Neutrophil (primary cell): Measurements from ENCODE around the gene RASSF9.

Source experiments
- H3K27ac ChIP-seq: fragments of 200-600 bp; sonication (generic); 2 replicates; pipeline ENCODE4 v1.5.1; 2016; ENCODE audit warnings: mild to moderate bottlenecking, moderate library complexity
- H3K27me3 ChIP-seq: fragments of 200-600 bp; sonication (generic); 2 replicates; pipeline ENCODE4 v1.6.0; 2016; ENCODE audit warnings: mild to moderate bottlenecking
- H3K36me3 ChIP-seq: fragments of 200-600 bp; sonication (generic); 2 replicates; pipeline ENCODE4 v1.5.1; 2017
- H3K4me1 ChIP-seq, 2 experiments: fragments of 200-600 bp in 1 of 2; sonication (generic) in 1 of 2; 1 replicate in 1 of 2; 2 replicates in 1 of 2; pipeline versions ENCODE4 v1.5.1 to v1.6.1; 2013 to 2016; ENCODE audit warnings: low read depth in 1 of 2, low read length in 1 of 2, mild to moderate bottlenecking in 1 of 2, moderate library complexity in 1 of 2; ENCODE audit not compliant: control insufficient read depth in 1 of 2, insufficient read depth in 1 of 2
- H3K4me3 ChIP-seq, 2 experiments: fragments of 200-600 bp in 1 of 2; sonication (generic) in 1 of 2; 1 replicate in 1 of 2; 2 replicates in 1 of 2; pipeline ENCODE4 v1.5.1; 2013 to 2016; ENCODE audit warnings: low read depth in 1 of 2, low read length in 1 of 2, mild to moderate bottlenecking in 1 of 2, moderate library complexity in 1 of 2
- H3K9me3 ChIP-seq: fragments of 200-600 bp; sonication (generic); 2 replicates; pipeline ENCODE4 v1.5.1; 2016
- CTCF ChIP-seq: fragments of 200-600 bp; sonication (generic); IDR thresholded peaks from 2 replicates; pipeline ENCODE4 v1.5.1; 2016; ENCODE audit warnings: antibody characterized with exemption

The RASSF9 gene

GRCh38 chr12:85821206-85821605, 15.0 kb downstream of the RASSF9 start:
- H3K27ac ChIP-seq, result no peak overlapping the region
- no peaks in the 10 kb centered on the region for H3K36me3 ChIP-seq
- no peak for TF ChIP-seq CTCF

GRCh38 chr12:85820101-85820500, 16.1 kb downstream of the RASSF9 start:
- H3K9me3 ChIP-seq, result no peaks in the 10 kb centered on the region
- no peak overlapping the region for H3K4me3 ChIP-seq
- H3K4me1 ChIP-seq, result no peaks in the 10 kb centered on the region
- H3K27me3 ChIP-seq, result no peaks in the 10 kb centered on the region
- H3K36me3 ChIP-seq, result no peaks in the 10 kb centered on the region
- H3K27ac ChIP-seq, result no peak overlapping the region
- no peak for TF ChIP-seq CTCF

More at GRCh38 chr12:85821206-85821605, 15.0 kb downstream of the RASSF9 start:
- no peaks in the 10 kb centered on the region for H3K4me1 ChIP-seq
- H3K9me3 ChIP-seq, result no peaks in the 10 kb centered on the region
- no peak overlapping the region for H3K4me3 ChIP-seq
- H3K27me3 ChIP-seq, result no peaks in the 10 kb centered on the region

GRCh38 chr12:85814741-85815140, 21.5 kb downstream of the RASSF9 start:
- Histone ChIP-seq H3K27ac (no peak overlapping the region), H3K9me3 (no peaks in the 10 kb centered on the region), H3K4me3 (no peak overlapping the region), H3K36me3 (no peaks in the 10 kb centered on the region), H3K27me3 (no peaks in the 10 kb centered on the region), H3K4me1 (no peaks in the 10 kb centered on the region)
- TF ChIP-seq CTCF, result no peak

GRCh38 chr12:85814071-85814470, 22.1 kb downstream of the RASSF9 start:
- Histone ChIP-seq H3K27ac (no peak overlapping the region), H3K9me3 (no peaks in the 10 kb centered on the region), H3K4me1 (no peaks in the 10 kb centered on the region), H3K4me3 (no peak overlapping the region), H3K27me3 (no peaks in the 10 kb centered on the region), H3K36me3 (no peaks in the 10 kb centered on the region)
- no peak for TF ChIP-seq CTCF

GRCh38 chr12:85809500-85809899, 26.7 kb downstream of the RASSF9 start:
- H3K9me3 ChIP-seq, result no peaks in the 10 kb centered on the region
- H3K27me3 ChIP-seq, result no peaks in the 10 kb centered on the region
- H3K27ac ChIP-seq, result no peak overlapping the region
- TF ChIP-seq CTCF, result no peak
- H3K36me3 ChIP-seq, result no peaks in the 10 kb centered on the region
- H3K4me1 ChIP-seq, result no peaks in the 10 kb centered on the region
- no peak overlapping the region for H3K4me3 ChIP-seq

GRCh38 chr12:85807730-85808129, 28.5 kb downstream of the RASSF9 start:
- Histone ChIP-seq H3K4me1 (no peaks in the 10 kb centered on the region), H3K27me3 (no peaks in the 10 kb centered on the region), H3K27ac (no peak overlapping the region), H3K4me3 (no peak overlapping the region), H3K9me3 (no peaks in the 10 kb centered on the region), H3K36me3 (no peaks in the 10 kb centered on the region)
- no peak for TF ChIP-seq CTCF
